ENCODE results near the gene STAT1.
"Not testable (repeated sequence)": the region's sequence is repeated elsewhere in the genome, so short reads cannot be mapped to it uniquely, and the experiment has no call there.

STAT1 gene

DNA sequence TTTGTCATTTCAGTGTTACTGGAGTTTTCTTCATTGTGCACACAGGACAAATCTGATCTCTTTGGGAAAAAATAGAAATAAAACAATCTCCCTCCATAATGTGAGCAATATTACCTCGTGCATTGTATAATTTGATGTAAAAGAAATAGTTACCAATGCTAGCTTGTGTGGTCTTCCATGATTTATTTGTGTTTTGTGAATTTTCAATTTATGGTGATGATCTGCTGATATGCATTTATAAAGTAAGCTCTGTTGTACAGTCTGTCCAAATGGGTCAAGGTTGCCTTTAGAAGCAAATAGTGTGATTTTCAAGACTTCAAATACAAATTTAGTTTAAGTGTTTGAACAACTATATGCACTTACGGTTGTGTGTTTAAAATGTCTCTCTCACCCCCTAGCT, 50.9 kb downstream of the STAT1 start:
- DNase-seq (no peak), ATAC-seq (ENCODE audit: insufficient read depth, low read depth) (no peak)
- H3K9ac ChIP-seq (ENCODE audit: low read depth, low read length) = no peak overlapping the region
- peaks cover 57% of the 10 kb centered on the region for H3K36me3 ChIP-seq (ENCODE audit: insufficient read depth, low read length)
- H4K20me1 ChIP-seq (ENCODE audit: insufficient read depth, low read length) = no peaks in the 10 kb centered on the region
- H2AFZ ChIP-seq (ENCODE audit: low read depth, low read length) = no peak overlapping the region
- H3K27me3 ChIP-seq (ENCODE audit: insufficient read depth, low read length, poor library complexity) = no peaks in the 10 kb centered on the region
- no peaks in the 10 kb centered on the region for H3K79me2 ChIP-seq (ENCODE audit: insufficient read depth, low read length)
- no peaks in the 10 kb centered on the region for H3K9me3 ChIP-seq (ENCODE audit: insufficient read depth, low read length, severe bottlenecking)
- no peak overlapping the region for H3K4me2 ChIP-seq (ENCODE audit: insufficient read depth, low read length)
- TF ChIP-seq EZH2 (IDR thresholded peaks at IDR 0.05; ENCODE audit: borderline replicate concordance, low read depth, low read length, severe bottlenecking) = no peak
- TF ChIP-seq, protein P1, sequence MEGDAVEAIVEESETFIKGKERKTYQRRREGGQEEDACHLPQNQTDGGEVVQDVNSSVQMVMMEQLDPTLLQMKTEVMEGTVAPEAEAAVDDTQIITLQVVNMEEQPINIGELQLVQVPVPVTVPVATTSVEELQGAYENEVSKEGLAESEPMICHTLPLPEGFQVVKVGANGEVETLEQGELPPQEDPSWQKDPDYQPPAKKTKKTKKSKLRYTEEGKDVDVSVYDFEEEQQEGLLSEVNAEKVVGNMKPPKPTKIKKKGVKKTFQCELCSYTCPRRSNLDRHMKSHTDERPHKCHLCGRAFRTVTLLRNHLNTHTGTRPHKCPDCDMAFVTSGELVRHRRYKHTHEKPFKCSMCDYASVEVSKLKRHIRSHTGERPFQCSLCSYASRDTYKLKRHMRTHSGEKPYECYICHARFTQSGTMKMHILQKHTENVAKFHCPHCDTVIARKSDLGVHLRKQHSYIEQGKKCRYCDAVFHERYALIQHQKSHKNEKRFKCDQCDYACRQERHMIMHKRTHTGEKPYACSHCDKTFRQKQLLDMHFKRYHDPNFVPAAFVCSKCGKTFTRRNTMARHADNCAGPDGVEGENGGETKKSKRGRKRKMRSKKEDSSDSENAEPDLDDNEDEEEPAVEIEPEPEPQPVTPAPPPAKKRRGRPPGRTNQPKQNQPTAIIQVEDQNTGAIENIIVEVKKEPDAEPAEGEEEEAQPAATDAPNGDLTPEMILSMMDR (IDR thresholded peaks at IDR 0.05; ENCODE audit: borderline replicate concordance, extremely low read depth, low read length, poor library complexity, severe bottlenecking) = no peak
- H3K4me3 ChIP-seq (ENCODE audit: low read depth in 1 of 2, low read length in 2 of 2) = no peak overlapping the region
- H3K4me1 ChIP-seq (ENCODE audit: insufficient read depth, low read length) = no peaks in the 10 kb centered on the region
- no peak overlapping the region for H3K27ac ChIP-seq (ENCODE audit: low read length)

DNA sequence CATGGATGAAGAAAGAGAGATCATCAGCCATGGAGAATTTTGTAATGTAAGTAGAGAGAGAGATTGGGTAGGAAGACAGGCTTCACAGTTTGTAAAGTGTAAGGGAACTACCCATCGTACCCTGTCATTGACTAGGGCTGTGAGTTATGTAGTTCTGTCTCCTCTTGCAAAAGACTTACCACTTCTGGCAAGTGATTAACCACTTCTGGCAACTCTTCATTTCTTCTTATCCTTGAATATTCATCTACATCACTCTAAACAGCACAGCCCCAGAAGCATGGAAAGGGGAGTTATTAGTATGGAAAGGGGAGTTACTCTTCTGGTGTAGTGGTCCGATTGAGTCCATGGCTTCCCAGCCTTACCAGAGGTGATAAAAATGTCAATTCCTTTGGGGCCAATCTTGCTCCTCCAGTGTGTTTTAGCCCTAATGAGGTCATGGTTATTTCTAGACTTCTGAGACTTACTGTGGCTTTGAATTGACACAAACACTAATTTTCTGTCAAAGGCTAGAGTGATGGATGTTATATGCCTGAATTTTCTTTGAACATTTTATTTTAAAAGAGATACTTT, 52.0 kb downstream of the STAT1 start:
- Histone ChIP-seq H4K20me1 (ENCODE audit: insufficient read depth, low read length) (no peaks in the 10 kb centered on the region), H3K4me3 (ENCODE audit: low read depth in 1 of 2, low read length in 2 of 2) (no peak overlapping the region), H2AFZ (ENCODE audit: low read depth, low read length) (no peak overlapping the region), H3K9ac (ENCODE audit: low read depth, low read length) (no peak overlapping the region), H3K4me1 (ENCODE audit: insufficient read depth, low read length) (no peaks in the 10 kb centered on the region), H3K9me3 (ENCODE audit: insufficient read depth, low read length, severe bottlenecking) (no peaks in the 10 kb centered on the region), H3K27ac (ENCODE audit: low read length) (no peak overlapping the region), H3K27me3 (ENCODE audit: insufficient read depth, low read length, poor library complexity) (no peaks in the 10 kb centered on the region), H3K79me2 (ENCODE audit: insufficient read depth, low read length) (no peaks in the 10 kb centered on the region), H3K36me3 (ENCODE audit: insufficient read depth, low read length) (peaks cover 47% of the 10 kb centered on the region), H3K4me2 (ENCODE audit: insufficient read depth, low read length) (no peak overlapping the region)
- ATAC-seq (ENCODE audit: insufficient read depth, low read depth) (no peak), DNase-seq (no peak)
- no peak for TF ChIP-seq EZH2 (IDR thresholded peaks at IDR 0.05; ENCODE audit: borderline replicate concordance, low read depth, low read length, severe bottlenecking)
- TF ChIP-seq, protein P1 (IDR thresholded peaks at IDR 0.05; ENCODE audit: borderline replicate concordance, extremely low read depth, low read length, poor library complexity, severe bottlenecking) = no peak

DNA sequence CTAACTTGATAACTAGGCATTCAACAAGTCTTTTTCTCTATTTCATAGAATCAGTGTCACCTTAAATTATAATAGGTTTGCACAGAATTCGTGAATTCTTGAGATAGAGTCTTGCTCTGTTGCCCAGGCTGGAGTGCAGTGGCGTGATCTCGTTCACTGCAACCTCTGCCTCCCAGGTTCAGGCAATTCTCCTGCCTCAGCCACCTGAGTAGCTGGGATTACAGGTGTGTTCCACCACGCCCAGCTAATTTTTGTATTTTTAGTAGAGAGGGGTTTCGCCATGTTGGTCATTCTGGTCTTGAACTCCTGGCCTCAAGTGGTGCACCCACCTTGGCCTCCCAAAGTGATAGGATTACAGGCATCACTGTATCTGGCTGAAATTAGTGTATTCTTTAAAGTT, 52.9 kb downstream of the STAT1 start:
- not testable (repeated sequence) for H3K4me3 ChIP-seq (ENCODE audit: low read depth in 1 of 2, low read length in 2 of 2); H3K79me2 ChIP-seq (ENCODE audit: insufficient read depth, low read length); H3K27ac ChIP-seq (ENCODE audit: low read length); H2AFZ ChIP-seq (ENCODE audit: low read depth, low read length); DNase-seq; H3K9me3 ChIP-seq (ENCODE audit: insufficient read depth, low read length, severe bottlenecking); H3K9ac ChIP-seq (ENCODE audit: low read depth, low read length); H3K4me1 ChIP-seq (ENCODE audit: insufficient read depth, low read length); ATAC-seq (ENCODE audit: insufficient read depth, low read depth); H4K20me1 ChIP-seq (ENCODE audit: insufficient read depth, low read length); H3K4me2 ChIP-seq (ENCODE audit: insufficient read depth, low read length); H3K27me3 ChIP-seq (ENCODE audit: insufficient read depth, low read length, poor library complexity)
- H3K36me3 ChIP-seq (ENCODE audit: insufficient read depth, low read length) = peaks cover 42% of the 10 kb centered on the region

DNA sequence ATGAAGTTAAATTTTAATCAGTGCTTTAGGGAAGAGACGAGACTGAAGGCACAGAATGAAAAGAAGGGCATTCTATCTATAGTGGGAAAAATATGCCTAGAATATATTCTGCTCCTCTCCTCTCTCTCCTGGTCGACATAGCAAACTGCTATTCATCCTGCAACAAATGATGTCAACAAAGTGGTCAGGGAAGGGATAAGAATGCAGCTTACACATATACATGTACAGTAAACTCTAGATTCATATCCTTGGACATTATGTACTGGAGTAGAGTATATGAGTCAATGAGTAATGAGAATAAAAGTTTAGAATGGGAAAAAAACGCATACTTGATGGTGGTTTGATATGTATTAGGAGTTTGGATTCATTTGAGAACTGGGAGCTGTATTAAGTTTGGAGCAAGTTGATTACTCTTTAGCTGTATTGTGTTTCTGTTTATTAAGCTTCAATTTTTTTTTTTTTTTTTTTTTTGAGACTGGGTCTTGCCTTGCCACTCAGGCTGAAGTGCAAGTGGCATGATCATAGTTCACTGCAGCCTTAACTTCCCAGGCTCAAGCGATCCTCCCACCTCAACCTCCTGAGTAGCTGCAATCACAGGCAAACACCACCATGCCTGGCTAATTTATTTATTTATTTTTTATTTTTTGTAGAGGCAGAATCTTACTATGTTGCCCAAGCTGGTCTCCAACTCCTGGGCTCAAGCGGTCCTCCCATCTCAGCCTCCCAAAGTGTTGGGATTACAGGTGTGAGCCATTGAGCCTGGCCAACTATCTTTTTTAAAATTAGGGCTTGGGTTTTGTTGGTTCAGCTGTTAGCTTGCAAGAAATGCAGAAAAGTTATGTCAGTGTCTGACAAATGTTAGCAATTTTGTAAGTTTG, 53.8 kb downstream of the STAT1 start:
- Histone ChIP-seq H2AFZ (ENCODE audit: low read depth, low read length) (no peak overlapping the region), H3K27ac (ENCODE audit: low read length) (no peak overlapping the region), H4K20me1 (ENCODE audit: insufficient read depth, low read length) (no peaks in the 10 kb centered on the region), H3K9ac (ENCODE audit: low read depth, low read length) (no peak overlapping the region), H3K4me2 (ENCODE audit: insufficient read depth, low read length) (no peak overlapping the region), H3K9me3 (ENCODE audit: insufficient read depth, low read length, severe bottlenecking) (no peaks in the 10 kb centered on the region), H3K4me3 (ENCODE audit: low read depth in 1 of 2, low read length in 2 of 2) (no peak overlapping the region), H3K4me1 (ENCODE audit: insufficient read depth, low read length) (no peaks in the 10 kb centered on the region), H3K27me3 (ENCODE audit: insufficient read depth, low read length, poor library complexity) (no peaks in the 10 kb centered on the region), H3K79me2 (ENCODE audit: insufficient read depth, low read length) (no peaks in the 10 kb centered on the region), H3K36me3 (ENCODE audit: insufficient read depth, low read length) (peaks cover 33% of the 10 kb centered on the region)
- ATAC-seq (ENCODE audit: insufficient read depth, low read depth) (no peak), DNase-seq (no peak)
- TF ChIP-seq, protein P1 (IDR thresholded peaks at IDR 0.05; ENCODE audit: borderline replicate concordance, extremely low read depth, low read length, poor library complexity, severe bottlenecking) = no peak
- TF ChIP-seq EZH2 (IDR thresholded peaks at IDR 0.05; ENCODE audit: borderline replicate concordance, low read depth, low read length, severe bottlenecking) = no peak
